Upper lobe of right lung (tissue), 1 donor: ENCODE data around the gene EPB41L1. TPM values are rescaled to one million over a fixed set of nuclear protein-coding genes. Genes with fewer than 3 reads are reported as not detected.

ENCODE experiments used
- ATAC-seq: fragments of 200-7000 bp; cut with Tn5 transposase; one replicate; pipeline ENCODE4 v1.9.1; 2020; ENCODE audit warnings: mild to moderate bottlenecking, moderate library complexity
- DNase-seq: peaks from one replicate; pipeline ENCODE4 v3.0.0-alpha.2; 2020
- H3K27ac ChIP-seq: fragments of 200-600 bp; one replicate; pipeline ENCODE4 v1.8.0; 2022
- H3K27me3 ChIP-seq: fragments of 200-600 bp; one replicate; pipeline ENCODE4 v1.8.0; 2022; ENCODE audit warnings: mild to moderate bottlenecking
- H3K36me3 ChIP-seq: fragments of 200-600 bp; one replicate; pipeline ENCODE4 v1.8.0; 2022
- H3K4me1 ChIP-seq: fragments of 200-600 bp; one replicate; pipeline ENCODE4 v1.8.0; 2022
- H3K4me3 ChIP-seq: fragments of 200-600 bp; one replicate; pipeline ENCODE4 v1.8.0; 2022; ENCODE audit warnings: mild to moderate bottlenecking
- H3K9me3 ChIP-seq: fragments of 200-600 bp; one replicate; pipeline ENCODE4 v1.8.0; 2022
- intact Hi-C: fragments of 100-400 bp; cut with DNase I; formaldehyde crosslinking; loops from one replicate; pipeline ENCODE4 v1.11.0; 2022
- total RNA-seq: library from RNA; stranded (reverse); fragmentation: NEBNext Ultra II Directional; extraction: Animal tissue kit (Norgen Biotek cat#: 25700); gene quantifications from one replicate; pipeline ENCODE4 v1.2.1, GENCODE V29; 2021
- TF ChIP-seq, protein P1 (sequence below): fragments of 200-600 bp; IDR thresholded peaks from one replicate; pipeline ENCODE4 v1.8.0; 2022; ENCODE audit warnings: antibody characterized with exemption
- donor health status: DM: no; HTN: yes; CAD: no; lungs with severe emphysema.

The EPB41L1 gene
- total RNA-seq, 1 donor from 2014 or later, result 61.4 TPM

DNA sequence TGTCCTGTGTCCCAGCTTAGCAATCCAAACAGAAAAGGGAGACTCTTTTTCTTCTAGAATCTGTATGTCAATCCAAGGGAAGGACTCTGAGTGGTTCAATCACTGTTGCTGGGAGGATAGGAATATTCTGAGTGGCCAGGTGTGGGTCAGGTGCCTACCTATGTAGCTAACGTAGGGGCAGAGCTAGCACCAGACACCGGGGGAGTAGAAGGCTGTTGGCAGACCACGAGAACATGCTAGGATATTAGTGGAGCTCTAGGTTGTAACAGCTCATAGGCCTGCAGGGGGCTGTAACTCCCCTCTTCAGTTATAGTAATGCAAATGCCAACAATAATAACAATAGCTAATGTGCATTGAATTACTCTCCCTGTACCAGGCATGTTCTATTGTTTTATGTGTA is 39.8 kb upstream of the EPB41L1 start:
- Histone ChIP-seq H3K27me3 (no peaks in the 10 kb centered on the region), H3K27ac (no peak overlapping the region), H3K9me3 (no peaks in the 10 kb centered on the region), H3K36me3 (no peaks in the 10 kb centered on the region), H3K4me3 (no peak overlapping the region), H3K4me1 (peaks cover 40% of the 10 kb centered on the region)
- no peak for DNase-seq
- TF ChIP-seq, protein P1, sequence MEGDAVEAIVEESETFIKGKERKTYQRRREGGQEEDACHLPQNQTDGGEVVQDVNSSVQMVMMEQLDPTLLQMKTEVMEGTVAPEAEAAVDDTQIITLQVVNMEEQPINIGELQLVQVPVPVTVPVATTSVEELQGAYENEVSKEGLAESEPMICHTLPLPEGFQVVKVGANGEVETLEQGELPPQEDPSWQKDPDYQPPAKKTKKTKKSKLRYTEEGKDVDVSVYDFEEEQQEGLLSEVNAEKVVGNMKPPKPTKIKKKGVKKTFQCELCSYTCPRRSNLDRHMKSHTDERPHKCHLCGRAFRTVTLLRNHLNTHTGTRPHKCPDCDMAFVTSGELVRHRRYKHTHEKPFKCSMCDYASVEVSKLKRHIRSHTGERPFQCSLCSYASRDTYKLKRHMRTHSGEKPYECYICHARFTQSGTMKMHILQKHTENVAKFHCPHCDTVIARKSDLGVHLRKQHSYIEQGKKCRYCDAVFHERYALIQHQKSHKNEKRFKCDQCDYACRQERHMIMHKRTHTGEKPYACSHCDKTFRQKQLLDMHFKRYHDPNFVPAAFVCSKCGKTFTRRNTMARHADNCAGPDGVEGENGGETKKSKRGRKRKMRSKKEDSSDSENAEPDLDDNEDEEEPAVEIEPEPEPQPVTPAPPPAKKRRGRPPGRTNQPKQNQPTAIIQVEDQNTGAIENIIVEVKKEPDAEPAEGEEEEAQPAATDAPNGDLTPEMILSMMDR, result no peak
- ATAC-seq, result no peak
- intact Hi-C loops, result no loop called here

DNA sequence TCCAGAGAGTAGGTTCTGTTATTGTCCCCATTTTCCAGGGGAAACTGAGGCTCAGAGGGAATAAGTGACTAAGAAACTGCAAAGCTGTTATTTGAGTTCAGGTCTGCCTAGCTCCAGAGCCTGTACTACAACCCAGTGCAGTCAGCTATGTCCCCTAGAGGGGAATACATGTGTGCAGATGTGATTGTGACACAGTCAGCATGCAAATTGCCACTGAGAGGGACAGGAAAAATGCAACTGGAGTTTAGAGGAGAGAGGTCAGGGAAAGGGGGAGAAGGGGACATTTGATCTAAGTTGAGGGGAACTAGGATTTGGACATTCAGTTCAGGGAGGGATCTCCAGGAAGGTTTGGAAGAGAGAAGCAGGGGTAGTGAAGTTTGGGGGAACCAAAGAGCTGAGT is 38.6 kb upstream of the EPB41L1 start:
- Histone ChIP-seq H3K27me3 (no peaks in the 10 kb centered on the region), H3K4me3 (no peak overlapping the region), H3K9me3 (no peaks in the 10 kb centered on the region), H3K36me3 (no peaks in the 10 kb centered on the region), H3K27ac (no peak overlapping the region), H3K4me1 (peaks cover 40% of the 10 kb centered on the region)
- intact Hi-C loops, result no loop called here
- ATAC-seq (no peak), DNase-seq (no peak)
- TF ChIP-seq, protein P1, result no peak

DNA sequence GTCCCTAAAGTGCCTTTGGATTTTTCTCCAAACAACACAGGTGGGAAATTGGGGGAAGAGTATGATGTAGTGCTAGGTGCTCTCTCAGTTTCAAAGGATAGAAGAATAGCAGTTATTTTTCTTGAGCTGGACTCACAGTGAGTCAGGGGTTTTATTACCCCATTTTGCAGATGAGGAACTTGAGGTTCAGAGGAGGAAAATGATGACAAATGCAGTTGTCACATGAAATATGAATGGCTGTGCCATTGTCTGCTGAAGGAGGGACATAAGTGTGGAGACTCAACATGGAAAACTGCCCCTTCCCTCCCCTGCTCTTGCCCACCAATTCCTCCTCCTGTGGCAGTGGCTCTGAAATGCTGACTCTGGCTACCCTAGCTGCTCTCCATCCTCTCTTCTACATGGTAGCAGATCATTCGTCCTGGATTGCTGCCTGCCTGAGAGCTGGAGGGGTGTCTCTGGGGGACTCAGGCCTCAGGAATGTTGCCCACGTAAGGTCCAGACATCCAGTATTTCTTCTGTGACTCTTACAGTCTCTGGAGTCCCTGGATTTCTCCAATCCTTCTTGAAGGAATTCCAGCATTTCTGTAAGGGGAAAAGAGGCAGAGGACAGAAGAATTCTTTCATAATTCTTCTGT is 37.6 kb upstream of the EPB41L1 start:
- Histone ChIP-seq H3K4me1 (peaks cover 38% of the 10 kb centered on the region), H3K27me3 (no peaks in the 10 kb centered on the region), H3K4me3 (no peak overlapping the region), H3K9me3 (no peaks in the 10 kb centered on the region), H3K27ac (no peak overlapping the region), H3K36me3 (no peaks in the 10 kb centered on the region)
- intact Hi-C loops, result no loop called here
- DNase-seq, result no peak
- TF ChIP-seq, protein P1, result no peak
- no peak for ATAC-seq

DNA sequence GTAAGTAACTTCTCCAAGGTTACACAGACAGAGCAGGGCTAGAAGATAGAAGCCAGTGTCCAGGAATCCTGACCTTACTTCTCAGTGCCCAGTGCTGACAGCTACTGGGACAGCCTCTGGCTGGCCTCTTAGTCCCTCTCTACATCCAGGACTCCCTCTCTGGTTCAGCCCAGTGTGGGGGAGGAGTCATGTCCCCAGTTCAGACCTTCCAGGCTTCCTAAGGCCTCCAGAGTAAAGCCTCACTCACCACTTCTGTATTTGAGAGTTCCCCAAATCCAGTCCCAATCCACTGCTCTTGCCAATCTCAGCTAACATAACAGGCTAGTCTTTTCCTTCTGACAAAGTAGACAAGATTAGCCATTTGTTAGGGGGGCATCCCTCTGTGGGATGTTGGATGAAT is 36.9 kb upstream of the EPB41L1 start:
- intact Hi-C loops, result no loop called here
- no peak for DNase-seq
- no peak overlapping the region for H3K4me3 ChIP-seq
- H3K36me3 ChIP-seq, result no peaks in the 10 kb centered on the region
- H3K27ac ChIP-seq, result no peak overlapping the region
- TF ChIP-seq, protein P1, result no peak
- no peaks in the 10 kb centered on the region for H3K9me3 ChIP-seq
- peaks cover 35% of the 10 kb centered on the region for H3K4me1 ChIP-seq
- ATAC-seq, result peak; percentile 70
- H3K27me3 ChIP-seq, result no peaks in the 10 kb centered on the region

DNA sequence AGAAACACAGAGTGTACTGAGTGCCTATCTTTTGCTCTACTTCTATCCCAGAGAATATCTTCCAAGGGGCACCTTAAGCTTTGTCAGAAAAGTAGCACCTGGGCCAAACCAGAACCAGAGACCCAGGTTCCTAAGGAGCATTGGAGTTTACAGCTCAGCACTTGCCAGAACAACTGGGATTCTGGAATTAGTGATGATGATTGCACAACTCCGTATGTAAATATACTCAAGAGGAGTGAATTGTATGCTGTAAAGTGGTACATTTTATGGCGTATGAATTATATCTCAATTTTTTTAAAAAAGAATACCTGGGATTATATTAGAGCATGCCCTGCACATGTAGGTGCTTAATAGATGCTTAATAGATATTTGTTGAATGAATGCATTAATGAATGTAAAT is 36.2 kb upstream of the EPB41L1 start:
- no peaks in the 10 kb centered on the region for H3K9me3 ChIP-seq
- peaks cover 30% of the 10 kb centered on the region for H3K4me1 ChIP-seq
- ATAC-seq (no peak), DNase-seq (no peak)
- no peak overlapping the region for H3K27ac ChIP-seq
- no peak overlapping the region for H3K4me3 ChIP-seq
- intact Hi-C loops, result no loop called here
- TF ChIP-seq, protein P1, result no peak
- no peaks in the 10 kb centered on the region for H3K27me3 ChIP-seq
- no peaks in the 10 kb centered on the region for H3K36me3 ChIP-seq

DNA sequence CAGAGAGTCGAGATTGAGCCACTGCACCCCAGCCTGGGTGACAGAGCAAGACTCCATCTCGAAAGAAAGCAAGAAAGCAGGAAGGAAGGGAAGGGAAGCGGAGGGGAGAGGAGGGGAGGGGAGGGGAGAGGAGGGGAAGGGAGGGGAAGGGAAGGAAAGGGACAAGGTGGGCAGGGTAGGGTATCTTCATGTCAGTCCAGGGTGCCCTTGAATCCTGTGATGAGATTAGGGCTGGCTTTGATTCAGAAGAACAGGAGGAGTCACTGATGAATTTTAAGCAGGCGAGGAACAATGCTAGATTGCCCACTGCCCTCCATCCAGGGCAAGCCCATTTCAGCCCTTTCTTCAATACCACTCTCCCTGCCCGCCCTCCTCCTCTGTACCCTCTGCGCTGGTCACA is 35.0 kb upstream of the EPB41L1 start:
- TF ChIP-seq, protein P1, result no peak
- DNase-seq, result no peak
- intact Hi-C loops, result no loop called here
- Histone ChIP-seq H3K4me1 (peaks cover 21% of the 10 kb centered on the region), H3K27me3 (no peaks in the 10 kb centered on the region), H3K27ac (no peak overlapping the region), H3K36me3 (no peaks in the 10 kb centered on the region), H3K4me3 (no peak overlapping the region), H3K9me3 (no peaks in the 10 kb centered on the region)
- no peak for ATAC-seq
